H9 (cell line): ENCODE data around the gene SLC36A2. TPM values are rescaled to one million over a fixed set of nuclear protein-coding genes. Genes with fewer than 3 reads are reported as not detected.

ENCODE experiments used
- DNase-seq: peaks from one replicate; pipeline ENCODE4 v3.0.0-alpha.2; 2017
- H2AFZ ChIP-seq: one replicate; pipeline ENCODE4 v1.6.1; 2013; ENCODE audit warnings: mild to moderate bottlenecking, low read length, control low read depth, moderate library complexity
- H2AK5ac ChIP-seq: 2 replicates; pipeline ENCODE4 v1.6.1; 2013; ENCODE audit warnings: low read length, control low read depth, mixed read lengths; ENCODE audit not compliant: insufficient read length
- H2BK120ac ChIP-seq: one replicate; pipeline ENCODE4 v1.6.1; 2013; ENCODE audit warnings: low read depth, mild to moderate bottlenecking, low read length, control low read depth, inconsistent platforms; ENCODE audit not compliant: poor library complexity, severe bottlenecking
- H2BK12ac ChIP-seq: 2 replicates; pipeline ENCODE4 v1.6.1; 2013; ENCODE audit warnings: low read length, control low read depth, mixed read lengths, low read depth; ENCODE audit not compliant: insufficient read length
- H2BK15ac ChIP-seq: 2 replicates; pipeline ENCODE4 v1.6.1; 2013; ENCODE audit warnings: low read depth, low read length, control low read depth
- H2BK20ac ChIP-seq: one replicate; pipeline ENCODE4 v1.6.1; 2013; ENCODE audit warnings: low read depth, mild to moderate bottlenecking, low read length, control low read depth, inconsistent platforms; ENCODE audit not compliant: poor library complexity, severe bottlenecking
- H2BK5ac ChIP-seq: 2 replicates; pipeline ENCODE4 v1.6.1; 2013; ENCODE audit warnings: low read length, control low read depth, mixed read lengths; ENCODE audit not compliant: insufficient read length
- H3K14ac ChIP-seq: 2 replicates; pipeline ENCODE4 v1.6.1; 2013; ENCODE audit warnings: low read length, control low read depth; ENCODE audit not compliant: insufficient read depth
- H3K18ac ChIP-seq: 2 replicates; pipeline ENCODE4 v1.6.1; 2013; ENCODE audit warnings: low read depth, mild to moderate bottlenecking, mixed read lengths, low read length, control low read depth; ENCODE audit not compliant: insufficient read length
- H3K23ac ChIP-seq: 2 replicates; pipeline ENCODE4 v1.6.1; 2013; ENCODE audit warnings: low read length, control low read depth, mixed read lengths, low read depth; ENCODE audit not compliant: insufficient read length
- H3K23me2 ChIP-seq: 2 replicates; pipeline ENCODE4 v1.6.1; 2013; ENCODE audit warnings: low read depth, mild to moderate bottlenecking, mixed read lengths, low read length, control low read depth; ENCODE audit not compliant: insufficient read length, poor library complexity, severe bottlenecking
- H3K27ac ChIP-seq: 2 replicates; pipeline ENCODE4 v1.5.1; 2013; ENCODE audit warnings: low read length, control low read depth, mixed read lengths, low read depth; ENCODE audit not compliant: insufficient read length
- H3K27me3 ChIP-seq: 2 replicates; pipeline ENCODE4 v1.6.1; 2013; ENCODE audit warnings: low read length, control low read depth, inconsistent platforms; ENCODE audit not compliant: insufficient read depth
- H3K4ac ChIP-seq: 2 replicates; pipeline ENCODE4 v1.6.1; 2013; ENCODE audit warnings: low read depth, mild to moderate bottlenecking, control low read depth, inconsistent platforms, low read length, moderate library complexity
- H3K4me1 ChIP-seq: 2 replicates; pipeline ENCODE4 v1.6.1; 2013; ENCODE audit warnings: low read length, control low read depth, inconsistent platforms; ENCODE audit not compliant: insufficient read depth
- H3K4me2 ChIP-seq: 2 replicates; pipeline ENCODE4 v1.6.1; 2013; ENCODE audit warnings: low read length, control low read depth, mixed read lengths; ENCODE audit not compliant: insufficient read length, insufficient read depth
- H3K56ac ChIP-seq: 2 replicates; pipeline ENCODE4 v1.6.1; 2013; ENCODE audit warnings: low read depth, mild to moderate bottlenecking, mixed read lengths, low read length, control low read depth; ENCODE audit not compliant: insufficient read length
- H3K79me1 ChIP-seq: 2 replicates; pipeline ENCODE4 v1.6.1; 2013; ENCODE audit warnings: low read depth, mild to moderate bottlenecking, moderate library complexity, low read length, control low read depth, inconsistent platforms; ENCODE audit not compliant: insufficient read depth, poor library complexity, severe bottlenecking
- H3K79me2 ChIP-seq: 2 replicates; pipeline ENCODE4 v1.6.1; 2013; ENCODE audit warnings: low read length, control low read depth, inconsistent platforms; ENCODE audit not compliant: insufficient read depth
- H3K9ac ChIP-seq: 2 replicates; pipeline ENCODE4 v1.6.1; 2013; ENCODE audit warnings: low read length, control low read depth, mixed read lengths; ENCODE audit not compliant: insufficient read length; ENCODE audit errors: extremely low read depth
- H3K9me3 ChIP-seq: one replicate; pipeline ENCODE4 v1.6.1; 2013; ENCODE audit warnings: low read depth, low read length, inconsistent platforms; ENCODE audit not compliant: control insufficient read depth
- H3T11ph ChIP-seq: one replicate; pipeline ENCODE4 v1.6.1; 2013; ENCODE audit warnings: mild to moderate bottlenecking, low read length, control low read depth, inconsistent platforms
- H4K20me1 ChIP-seq: one replicate; pipeline ENCODE4 v1.6.1; 2013; ENCODE audit not compliant: control insufficient read depth, insufficient read length, insufficient read depth
- H4K5ac ChIP-seq: 2 replicates; pipeline ENCODE4 v1.6.1; 2013; ENCODE audit warnings: low read depth, mild to moderate bottlenecking, mixed read lengths, low read length, control low read depth; ENCODE audit not compliant: insufficient read length
- H4K8ac ChIP-seq: replicated peaks from 2 replicates; pipeline ENCODE4 v1.6.1; 2013; ENCODE audit warnings: low read length, control low read depth, mixed read lengths, low read depth; ENCODE audit not compliant: insufficient read length
- H4K91ac ChIP-seq: 2 replicates; pipeline ENCODE4 v1.6.1; 2013; ENCODE audit warnings: low read depth, mild to moderate bottlenecking, moderate library complexity, mixed read lengths, low read length, control low read depth; ENCODE audit not compliant: insufficient read length
- H3K27ac Mint-ChIP-seq, 3 experiments: 2 replicates in 2 of 3; 3 replicates in 1 of 3; pipeline ENCODE4 v1.8.0; 2020 to 2021; ENCODE audit warnings: mixed read lengths in 3 of 3, mild to moderate bottlenecking in 1 of 3, moderate library complexity in 1 of 3
- H3K27me3 Mint-ChIP-seq: 2 replicates; pipeline ENCODE4 v1.8.0; 2021; ENCODE audit warnings: low read depth, mild to moderate bottlenecking, moderate library complexity, mixed read lengths
- H3K36me3 Mint-ChIP-seq, 3 experiments: 2 replicates in 2 of 3; 3 replicates in 1 of 3; pipeline ENCODE4 v1.8.0; 2020 to 2021; ENCODE audit warnings: low read depth in 3 of 3, mixed read lengths in 3 of 3; ENCODE audit not compliant: insufficient read depth in 1 of 3
- H3K4me1 Mint-ChIP-seq, 2 experiments: 2 replicates each; pipeline ENCODE4 v1.8.0; 2020; ENCODE audit warnings: mixed read lengths in 2 of 2
- H3K4me3 Mint-ChIP-seq, 2 experiments: 2 replicates in 1 of 2; 3 replicates in 1 of 2; pipeline ENCODE4 v1.8.0; 2020 to 2021; ENCODE audit warnings: mild to moderate bottlenecking in 2 of 2, mixed read lengths in 2 of 2, moderate library complexity in 1 of 2
- H3K9me3 Mint-ChIP-seq, 2 experiments: 2 replicates in 1 of 2; 3 replicates in 1 of 2; pipeline ENCODE4 v1.8.0; 2020; ENCODE audit warnings: mild to moderate bottlenecking in 2 of 2, mixed read lengths in 2 of 2, moderate library complexity in 1 of 2
- WGBS: extraction: QIAGEN DNeasy Blood & Tissue Kit; methylation state at CpG from one replicate; pipeline ENCODE4 v1.1.7; 2013; ENCODE audit warnings: missing lambda C conversion rate, low lambda C conversion rate, mixed read lengths; ENCODE audit not compliant: insufficient read length; ENCODE audit errors: extremely low coverage; 5-methylcytosine and 5-hydroxymethylcytosine counted together
- total RNA-seq: library from RNA; stranded (reverse); gene quantifications from 2 replicates; pipeline ENCODE4 v1.2.1, GENCODE V29; 2021
- TF ChIP-seq, protein P1 (sequence below): fragments of 200-600 bp; sonication (generic); conservative IDR thresholded peaks from 3 replicates; pipeline ENCODE4 v1.8.0; 2021; ENCODE audit warnings: antibody characterized with exemption, mild to moderate bottlenecking

The SLC36A2 gene
- total RNA-seq, 1 experiment from 2014 or later = 0.15 TPM

DNA sequence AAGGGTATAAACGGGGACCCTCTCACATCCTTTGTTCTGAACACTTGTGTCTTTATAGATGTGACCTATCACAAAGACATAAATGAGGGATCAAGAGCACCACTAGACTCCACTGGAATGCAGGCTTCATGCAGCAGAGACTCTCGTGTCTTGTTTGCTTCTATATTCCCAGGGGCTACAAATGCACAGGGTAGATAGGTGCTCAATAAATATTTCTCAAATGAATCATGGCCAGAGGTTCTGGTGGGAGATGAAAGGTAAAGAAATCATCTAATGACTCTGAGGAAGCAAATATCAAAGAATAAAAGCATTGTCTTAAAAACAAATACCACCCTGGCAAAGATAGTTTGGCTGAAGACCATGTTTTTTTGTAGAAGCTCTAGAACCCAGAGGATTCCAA lies 50.4 kb downstream of the SLC36A2 start:
- H3K14ac ChIP-seq = no peak overlapping the region
- H4K8ac ChIP-seq = no peak overlapping the region
- H2BK15ac ChIP-seq = no peak overlapping the region
- H2AK5ac ChIP-seq = no peak overlapping the region
- no peaks in the 10 kb centered on the region for H3K79me2 ChIP-seq
- H3K9me3 Mint-ChIP-seq = no peaks in the 10 kb centered on the region
- H2BK120ac ChIP-seq = no peak overlapping the region
- peaks cover 13 to 16% of the 10 kb centered on the region in 2 experiments for H3K4me1 Mint-ChIP-seq
- H3K4me1 ChIP-seq = no peaks in the 10 kb centered on the region
- H4K91ac ChIP-seq = no peak overlapping the region
- no peak overlapping the region for H3K9ac ChIP-seq
- H4K20me1 ChIP-seq = no peaks in the 10 kb centered on the region
- H3K36me3 Mint-ChIP-seq = no peaks in the 10 kb centered on the region
- no peak overlapping the region for H3T11ph ChIP-seq
- no peak overlapping the region for H2BK5ac ChIP-seq
- no peak overlapping the region for H3K18ac ChIP-seq
- no peak overlapping the region for H2BK12ac ChIP-seq
- no CpG with 5 or more reads among the region's 2 CpGs for WGBS
- H3K27ac ChIP-seq = no peak overlapping the region
- no peaks in the 10 kb centered on the region for H3K9me3 ChIP-seq
- no peak overlapping the region for H3K23ac ChIP-seq
- no peak overlapping the region for H3K27ac Mint-ChIP-seq
- H2BK20ac ChIP-seq = no peak overlapping the region
- no peaks in the 10 kb centered on the region for H3K23me2 ChIP-seq
- DNase-seq = no peak
- no peak overlapping the region for H3K4me2 ChIP-seq
- no peaks in the 10 kb centered on the region for H3K27me3 ChIP-seq
- H3K56ac ChIP-seq = no peak overlapping the region
- no peak overlapping the region for H3K4ac ChIP-seq
- H3K27me3 Mint-ChIP-seq = peaks cover 3% of the 10 kb centered on the region
- TF ChIP-seq, protein P1, sequence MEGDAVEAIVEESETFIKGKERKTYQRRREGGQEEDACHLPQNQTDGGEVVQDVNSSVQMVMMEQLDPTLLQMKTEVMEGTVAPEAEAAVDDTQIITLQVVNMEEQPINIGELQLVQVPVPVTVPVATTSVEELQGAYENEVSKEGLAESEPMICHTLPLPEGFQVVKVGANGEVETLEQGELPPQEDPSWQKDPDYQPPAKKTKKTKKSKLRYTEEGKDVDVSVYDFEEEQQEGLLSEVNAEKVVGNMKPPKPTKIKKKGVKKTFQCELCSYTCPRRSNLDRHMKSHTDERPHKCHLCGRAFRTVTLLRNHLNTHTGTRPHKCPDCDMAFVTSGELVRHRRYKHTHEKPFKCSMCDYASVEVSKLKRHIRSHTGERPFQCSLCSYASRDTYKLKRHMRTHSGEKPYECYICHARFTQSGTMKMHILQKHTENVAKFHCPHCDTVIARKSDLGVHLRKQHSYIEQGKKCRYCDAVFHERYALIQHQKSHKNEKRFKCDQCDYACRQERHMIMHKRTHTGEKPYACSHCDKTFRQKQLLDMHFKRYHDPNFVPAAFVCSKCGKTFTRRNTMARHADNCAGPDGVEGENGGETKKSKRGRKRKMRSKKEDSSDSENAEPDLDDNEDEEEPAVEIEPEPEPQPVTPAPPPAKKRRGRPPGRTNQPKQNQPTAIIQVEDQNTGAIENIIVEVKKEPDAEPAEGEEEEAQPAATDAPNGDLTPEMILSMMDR = no peak
- no peaks in the 10 kb centered on the region for H3K79me1 ChIP-seq
- H2AFZ ChIP-seq = no peak overlapping the region
- no peak overlapping the region for H4K5ac ChIP-seq
- no peak overlapping the region for H3K4me3 Mint-ChIP-seq
